Osteoblast (primary cell): ENCODE measurements around the gene PRAMEF1. TPM values are rescaled to one million over a fixed set of nuclear protein-coding genes. Genes with fewer than 3 reads are reported as not detected.
"Not testable (repeated sequence)": the region's sequence is repeated elsewhere in the genome, so short reads cannot be mapped to it uniquely, and the experiment has no call there.

Source experiments
- DNase-seq: peaks from one replicate; pipeline ENCODE4 v3.0.0; 2011; ENCODE audit warnings: low spot score, mixed read lengths; ENCODE audit not compliant: insufficient read length; ENCODE audit errors: missing footprints
- H2AFZ ChIP-seq: 2 replicates; pipeline ENCODE4 v1.6.0; 2011; ENCODE audit warnings: mild to moderate bottlenecking, low read length
- H3K27ac ChIP-seq: 2 replicates; pipeline ENCODE4 v1.5.1; 2011; ENCODE audit warnings: mild to moderate bottlenecking, low read depth, low read length, moderate library complexity
- H3K27me3 ChIP-seq: 2 replicates; pipeline ENCODE4 v1.6.0; 2012; ENCODE audit warnings: mild to moderate bottlenecking, control low read depth, inconsistent platforms, low read length, moderate library complexity; ENCODE audit not compliant: insufficient read depth
- H3K36me3 ChIP-seq: 2 replicates; pipeline ENCODE4 v1.5.1; 2011; ENCODE audit warnings: mild to moderate bottlenecking, low read length, control low read depth, moderate library complexity; ENCODE audit not compliant: insufficient read depth
- H3K4me1 ChIP-seq: 2 replicates; pipeline ENCODE4 v1.5.1; 2011; ENCODE audit warnings: mild to moderate bottlenecking, low read length, control low read depth, moderate library complexity; ENCODE audit not compliant: insufficient read depth
- H3K4me2 ChIP-seq: 2 replicates; pipeline ENCODE4 v1.6.0; 2011; ENCODE audit warnings: mild to moderate bottlenecking, low read length; ENCODE audit not compliant: insufficient read depth
- H3K4me3 ChIP-seq: fragments of 200-600 bp; sonication (generic); 3 replicates; pipeline ENCODE4 v1.5.1; 2012; ENCODE audit warnings: mild to moderate bottlenecking, low read length, inconsistent platforms; ENCODE audit not compliant: insufficient read depth
- H3K79me2 ChIP-seq: 2 replicates; pipeline ENCODE4 v1.6.0; 2012; ENCODE audit warnings: mild to moderate bottlenecking, low read length, control low read depth, inconsistent platforms; ENCODE audit not compliant: insufficient read depth
- H3K9me3 ChIP-seq: 2 replicates; pipeline ENCODE4 v1.5.1; 2011; ENCODE audit warnings: low read depth, low read length, control low read depth
- H4K20me1 ChIP-seq: 2 replicates; pipeline ENCODE4 v1.6.0; 2012; ENCODE audit warnings: mild to moderate bottlenecking, low read length, control low read depth; ENCODE audit not compliant: insufficient read depth
- total RNA-seq: library from RNA; depleted of rRNA; stranded (reverse); fragments of >200 nt; gene quantifications from 2 replicates; pipeline ENCODE4 v1.2.3, GENCODE V29; 2012
- TF ChIP-seq, protein P1 (sequence below): IDR thresholded peaks from 2 replicates; pipeline ENCODE4 v1.5.1; 2011; ENCODE audit warnings: mild to moderate bottlenecking, low read depth, low read length, moderate library complexity; ENCODE audit errors: extremely low read depth

The PRAMEF1 gene
- total RNA-seq = not detected in 2 replicates

DNA sequence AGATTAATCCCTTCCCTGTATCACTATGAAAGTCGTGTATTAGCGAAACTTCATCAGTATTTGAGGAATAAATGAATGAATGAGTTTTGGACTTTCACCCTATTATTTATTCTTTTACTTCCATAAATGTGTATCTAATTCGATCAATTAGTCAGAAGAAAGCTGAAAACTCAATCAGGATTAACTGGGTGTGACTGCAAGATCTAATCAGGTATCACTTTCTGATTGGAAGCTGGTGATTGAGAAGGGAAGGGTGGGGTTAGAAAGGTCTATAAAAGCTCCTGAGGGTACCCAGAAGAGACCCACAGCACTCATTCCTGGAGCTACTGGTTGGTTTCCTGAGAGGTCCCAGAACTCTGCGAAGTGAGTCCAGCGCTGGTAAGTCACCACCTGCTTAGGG, at the start of gene PRAMEF1:
Gene PRAMEF1, plus strand, starts transcription at position 301 of the 400 bp plus-strand sequence. CDS start 1,831 bp downstream, outside the sequence.
- not testable (repeated sequence) for H3K4me2 ChIP-seq, H3K36me3 ChIP-seq, H3K27me3 ChIP-seq, H3K9me3 ChIP-seq, H3K4me1 ChIP-seq, H2AFZ ChIP-seq, H3K79me2 ChIP-seq, H4K20me1 ChIP-seq, H3K4me3 ChIP-seq, H3K27ac ChIP-seq, DNase-seq

- DNase-seq = no peak
- no peak overlapping the region for H3K27ac ChIP-seq
- H4K20me1 ChIP-seq = no peaks in the 10 kb centered on the region
- no peaks in the 10 kb centered on the region for H3K79me2 ChIP-seq
- no peaks in the 10 kb centered on the region for H3K9me3 ChIP-seq
- no peaks in the 10 kb centered on the region for H3K4me1 ChIP-seq
- H2AFZ ChIP-seq = no peak overlapping the region
- no peaks in the 10 kb centered on the region for H3K27me3 ChIP-seq
- TF ChIP-seq, protein P1, sequence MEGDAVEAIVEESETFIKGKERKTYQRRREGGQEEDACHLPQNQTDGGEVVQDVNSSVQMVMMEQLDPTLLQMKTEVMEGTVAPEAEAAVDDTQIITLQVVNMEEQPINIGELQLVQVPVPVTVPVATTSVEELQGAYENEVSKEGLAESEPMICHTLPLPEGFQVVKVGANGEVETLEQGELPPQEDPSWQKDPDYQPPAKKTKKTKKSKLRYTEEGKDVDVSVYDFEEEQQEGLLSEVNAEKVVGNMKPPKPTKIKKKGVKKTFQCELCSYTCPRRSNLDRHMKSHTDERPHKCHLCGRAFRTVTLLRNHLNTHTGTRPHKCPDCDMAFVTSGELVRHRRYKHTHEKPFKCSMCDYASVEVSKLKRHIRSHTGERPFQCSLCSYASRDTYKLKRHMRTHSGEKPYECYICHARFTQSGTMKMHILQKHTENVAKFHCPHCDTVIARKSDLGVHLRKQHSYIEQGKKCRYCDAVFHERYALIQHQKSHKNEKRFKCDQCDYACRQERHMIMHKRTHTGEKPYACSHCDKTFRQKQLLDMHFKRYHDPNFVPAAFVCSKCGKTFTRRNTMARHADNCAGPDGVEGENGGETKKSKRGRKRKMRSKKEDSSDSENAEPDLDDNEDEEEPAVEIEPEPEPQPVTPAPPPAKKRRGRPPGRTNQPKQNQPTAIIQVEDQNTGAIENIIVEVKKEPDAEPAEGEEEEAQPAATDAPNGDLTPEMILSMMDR = no peak
- no peak overlapping the region for H3K4me2 ChIP-seq
- H3K4me3 ChIP-seq = no peak overlapping the region
- H3K36me3 ChIP-seq = no peaks in the 10 kb centered on the region
These were observed 49.3 kb upstream of the PRAMEF1 start for GRCh38 chr1:12741946-12742345.

- TF ChIP-seq, protein P1 = no peak
- H3K79me2 ChIP-seq = no peaks in the 10 kb centered on the region
- H2AFZ ChIP-seq = no peak overlapping the region
- no peak overlapping the region for H3K4me3 ChIP-seq
- H3K36me3 ChIP-seq = no peaks in the 10 kb centered on the region
- H3K9me3 ChIP-seq = no peaks in the 10 kb centered on the region
- H3K27ac ChIP-seq = no peak overlapping the region
- no peaks in the 10 kb centered on the region for H3K4me1 ChIP-seq
- no peaks in the 10 kb centered on the region for H3K27me3 ChIP-seq
- no peak for DNase-seq
- H3K4me2 ChIP-seq = no peak overlapping the region
- no peaks in the 10 kb centered on the region for H4K20me1 ChIP-seq
These were observed 45.8 kb upstream of the PRAMEF1 start for GRCh38 chr1:12745126-12745991.

DNA sequence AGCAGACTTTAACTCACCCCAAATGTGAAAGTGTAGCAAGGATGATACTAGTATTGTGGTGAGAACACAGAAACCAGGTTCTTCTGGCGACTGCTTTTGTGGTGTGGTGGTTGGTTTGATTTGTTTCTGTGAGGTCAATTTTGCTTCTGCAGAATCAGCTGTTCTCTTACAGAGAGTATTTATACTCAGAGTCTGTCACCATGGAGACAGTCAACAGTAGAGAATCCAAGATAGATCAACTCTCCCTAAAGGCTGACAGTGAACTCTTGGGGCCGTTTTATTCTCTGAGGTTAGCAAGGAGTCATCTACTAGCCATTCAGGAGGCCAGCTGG, 45.2 kb upstream of the PRAMEF1 start, which contains the start of gene CFAP107:
Gene CFAP107, plus strand, starts transcription at position 209 of the 332 bp plus-strand sequence. CDS start 231 bp downstream, outside the sequence.
- no peak for DNase-seq
- no peak within 1 kb of the TSS for H3K4me2 ChIP-seq
- H4K20me1 ChIP-seq = no peaks in the 10 kb centered on the region
- H3K4me1 ChIP-seq = no peaks in the 10 kb centered on the region
- H3K79me2 ChIP-seq = no peaks in the 10 kb centered on the region
- H3K27me3 ChIP-seq = no peaks in the 10 kb centered on the region
- TF ChIP-seq, protein P1 = no peak
- no peak within 1 kb of the TSS for H3K27ac ChIP-seq
- H3K9me3 ChIP-seq = no peaks in the 10 kb centered on the region
- H3K4me3 ChIP-seq = no peak within 1 kb of the TSS
- no peaks in the 10 kb centered on the region for H3K36me3 ChIP-seq
- H2AFZ ChIP-seq = no peak within 1 kb of the TSS
